K562 (cell line): ENCODE measurements around the gene RPS2.

Source experiments
- EZH2 ChIP-seq: IDR thresholded peaks from 2 replicates; pipeline ENCODE4 v1.6.1; 2012; ENCODE audit warnings: low read depth, mild to moderate bottlenecking, inconsistent platforms, low read length, borderline replicate concordance
- GABPA ChIP-seq: fragments of 200-800 bp; sonication (Bioruptor generic); conservative IDR thresholded peaks from 2 replicates; pipeline ENCODE4 v1.6.1; 2016; ENCODE audit warnings: low read depth, missing genetic modification characterization, missing compliant biosample characterization
- MAZ ChIP-seq, 2 experiments: fragments of 450-650 bp in 1 of 2; sonication (generic) in 1 of 2; formaldehyde crosslinking; IDR thresholded peaks in 1 of 2; conservative IDR thresholded peaks in 1 of 2; 2 replicates each; pipeline versions ENCODE4 v1.4.0 to v1.5.0; 2020; ENCODE audit warnings: mild to moderate bottlenecking in 1 of 2, missing genetic modification reagents in 1 of 2
- YBX1 ChIP-seq: fragments of 450-650 bp; IDR thresholded peaks from 2 replicates; pipeline ENCODE4 v1.7.1; 2016; ENCODE audit warnings: mild to moderate bottlenecking
- ZFX ChIP-seq: sonication (generic); formaldehyde crosslinking; IDR thresholded peaks from 2 replicates; pipeline ENCODE4 v1.8.0; 2022; ENCODE audit warnings: mild to moderate bottlenecking, missing genetic modification reagents, moderate library complexity
- ZNF174 ChIP-seq: fragments of 250-450 bp; sonication (Bioruptor Pico); IDR thresholded peaks from 2 replicates; pipeline ENCODE4 v1.4.0; 2020; ENCODE audit warnings: mild to moderate bottlenecking
- TF ChIP-seq, protein P1 (sequence below), 3 experiments: IDR thresholded peaks in 2 of 3; conservative IDR thresholded peaks in 1 of 3; 2 replicates each; pipeline ENCODE4 v1.5.1; 2011 to 2012; ENCODE audit warnings: low read length in 3 of 3, mild to moderate bottlenecking in 3 of 3, control low read depth in 2 of 3, improper control_type of control experiment in 1 of 3, inconsistent platforms in 1 of 3, low read depth in 1 of 3, mixed read lengths in 1 of 3, moderate library complexity in 1 of 3; ENCODE audit not compliant: insufficient read depth in 2 of 3
- TF ChIP-seq, protein P2 (sequence below): fragments of 450-650 bp; formaldehyde crosslinking; IDR thresholded peaks from 2 replicates; pipeline ENCODE4 v1.4.0; 2022; ENCODE audit warnings: missing genetic modification characterization

DNA sequence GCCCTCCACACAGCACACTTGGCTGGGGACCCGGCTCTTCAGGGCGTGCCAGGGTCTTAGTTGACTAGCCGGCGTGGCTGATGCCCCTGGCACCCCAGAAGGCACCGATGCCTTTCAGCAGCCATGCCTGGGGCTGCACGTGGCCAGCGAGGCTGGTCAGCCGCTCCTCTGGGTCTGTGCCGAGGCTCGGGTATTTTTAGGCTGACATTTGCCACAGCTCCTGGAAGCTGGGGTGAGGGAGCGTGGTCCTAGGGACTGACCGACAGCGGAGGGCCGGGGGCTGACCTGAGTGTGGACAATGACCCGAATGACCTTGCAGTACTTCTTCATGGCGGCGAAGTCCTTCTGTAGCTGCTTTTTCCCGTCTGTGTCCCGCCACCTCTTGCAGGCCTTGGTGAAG, 14.1 kb downstream of the RPS2 start:
- TF ChIP-seq YBX1 (no peak), ZNF174 (no peak), EZH2 (no peak), GABPA (tag) (no peak), MAZ (CRISPR knock-in tag; conservative IDR thresholded peaks at IDR 0.05 in 1 of 2, IDR thresholded peaks at IDR 0.05 in 1 of 2) (no peak), ZFX (no peak)
- TF ChIP-seq, protein P1, sequence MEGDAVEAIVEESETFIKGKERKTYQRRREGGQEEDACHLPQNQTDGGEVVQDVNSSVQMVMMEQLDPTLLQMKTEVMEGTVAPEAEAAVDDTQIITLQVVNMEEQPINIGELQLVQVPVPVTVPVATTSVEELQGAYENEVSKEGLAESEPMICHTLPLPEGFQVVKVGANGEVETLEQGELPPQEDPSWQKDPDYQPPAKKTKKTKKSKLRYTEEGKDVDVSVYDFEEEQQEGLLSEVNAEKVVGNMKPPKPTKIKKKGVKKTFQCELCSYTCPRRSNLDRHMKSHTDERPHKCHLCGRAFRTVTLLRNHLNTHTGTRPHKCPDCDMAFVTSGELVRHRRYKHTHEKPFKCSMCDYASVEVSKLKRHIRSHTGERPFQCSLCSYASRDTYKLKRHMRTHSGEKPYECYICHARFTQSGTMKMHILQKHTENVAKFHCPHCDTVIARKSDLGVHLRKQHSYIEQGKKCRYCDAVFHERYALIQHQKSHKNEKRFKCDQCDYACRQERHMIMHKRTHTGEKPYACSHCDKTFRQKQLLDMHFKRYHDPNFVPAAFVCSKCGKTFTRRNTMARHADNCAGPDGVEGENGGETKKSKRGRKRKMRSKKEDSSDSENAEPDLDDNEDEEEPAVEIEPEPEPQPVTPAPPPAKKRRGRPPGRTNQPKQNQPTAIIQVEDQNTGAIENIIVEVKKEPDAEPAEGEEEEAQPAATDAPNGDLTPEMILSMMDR (IDR thresholded peaks at IDR 0.05 in 2 of 3, conservative IDR thresholded peaks at IDR 0.05 in 1 of 3; ENCODE audit: insufficient read depth in 2 of 3, low read depth in 1 of 3, low read length in 3 of 3) = no peak
- TF ChIP-seq, protein P2, sequence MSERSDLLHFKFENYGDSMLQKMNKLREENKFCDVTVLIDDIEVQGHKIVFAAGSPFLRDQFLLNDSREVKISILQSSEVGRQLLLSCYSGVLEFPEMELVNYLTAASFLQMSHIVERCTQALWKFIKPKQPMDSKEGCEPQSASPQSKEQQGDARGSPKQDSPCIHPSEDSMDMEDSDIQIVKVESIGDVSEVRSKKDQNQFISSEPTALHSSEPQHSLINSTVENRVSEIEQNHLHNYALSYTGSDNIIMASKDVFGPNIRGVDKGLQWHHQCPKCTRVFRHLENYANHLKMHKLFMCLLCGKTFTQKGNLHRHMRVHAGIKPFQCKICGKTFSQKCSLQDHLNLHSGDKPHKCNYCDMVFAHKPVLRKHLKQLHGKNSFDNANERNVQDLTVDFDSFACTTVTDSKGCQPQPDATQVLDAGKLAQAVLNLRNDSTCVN (CRISPR knock-in tag) = no peak
